8988T (cell line): ENCODE data around the gene NUP50.

Experiments used
- DNase-seq: peaks from one replicate; pipeline ENCODE4 v3.0.0; 2011

The NUP50 gene

DNA sequence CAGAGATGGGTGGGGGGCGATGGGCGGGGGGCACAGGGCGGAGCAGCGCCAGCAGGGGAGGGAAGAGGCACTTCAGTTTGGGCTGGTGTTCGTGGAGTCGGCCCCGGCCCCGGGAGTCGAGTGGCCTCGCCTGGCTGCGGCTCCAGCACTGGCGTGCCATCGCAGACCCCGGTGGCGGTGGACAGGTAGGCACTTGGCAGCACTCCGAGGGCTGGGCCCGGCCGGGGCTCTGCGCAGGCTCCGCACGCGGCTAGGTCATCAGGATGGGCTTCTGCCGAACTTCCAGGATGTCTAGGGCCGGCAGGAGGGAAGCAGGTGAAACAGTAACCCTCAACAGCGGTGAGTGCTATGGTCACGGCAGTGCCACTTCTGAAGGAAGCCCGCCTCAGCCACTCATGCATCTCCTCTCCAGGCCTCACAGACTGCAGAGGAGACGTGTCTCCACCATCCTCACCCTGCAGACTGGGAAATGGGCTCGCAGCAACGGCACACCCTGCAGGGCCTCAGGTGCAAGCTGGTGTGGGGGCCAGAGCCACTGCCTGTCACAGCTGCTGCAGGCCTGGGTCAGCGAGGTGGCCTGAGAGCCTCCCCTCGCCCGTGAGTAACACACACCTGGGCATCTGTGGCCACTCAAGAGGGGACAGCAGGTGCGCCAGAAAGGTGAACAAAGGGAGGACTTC is 33.3 kb downstream of the NUP50 start:
- DNase-seq, result no peak

DNA sequence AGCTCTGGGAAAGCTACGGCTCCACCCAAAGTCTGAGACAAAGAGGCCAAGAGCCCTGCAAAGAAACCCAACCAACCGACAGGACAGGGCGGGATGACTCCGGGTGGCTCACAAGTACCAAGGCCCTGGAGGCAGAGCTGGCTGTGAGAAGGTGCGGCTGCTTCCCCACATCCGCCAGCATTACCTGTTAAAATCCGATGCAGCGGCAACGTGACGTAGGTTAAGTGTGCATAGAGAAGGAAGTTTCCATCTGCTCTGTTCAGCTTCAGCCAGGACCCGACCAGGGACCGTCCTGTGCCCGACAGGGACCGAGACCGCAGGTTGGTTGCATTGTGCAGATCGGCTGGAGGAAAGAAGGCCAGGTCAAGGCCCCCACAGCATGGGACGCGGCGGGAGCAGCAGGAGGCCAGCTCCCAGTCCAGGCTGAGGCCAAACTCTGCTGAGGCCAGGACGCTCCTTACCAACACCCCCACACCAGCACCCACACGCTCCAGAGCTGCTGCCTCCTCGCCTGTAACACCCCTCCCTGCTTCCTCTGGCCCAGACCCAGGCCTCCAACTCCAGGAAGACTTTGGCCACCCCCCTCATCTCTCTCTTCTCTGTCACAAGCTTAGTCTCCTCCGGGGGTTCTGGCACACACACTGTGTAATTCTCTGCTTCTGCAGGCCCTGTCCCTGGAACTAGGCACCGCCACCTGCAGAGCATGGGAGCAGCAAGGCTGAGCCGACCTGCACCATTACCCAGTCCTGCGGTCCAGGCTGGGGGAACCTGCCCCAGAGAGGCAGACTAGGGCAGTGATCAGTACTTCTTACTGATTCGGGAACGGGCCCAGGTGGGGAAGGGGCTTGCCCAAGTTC is 34.1 kb downstream of the NUP50 start:
- DNase-seq, result no peak

DNA sequence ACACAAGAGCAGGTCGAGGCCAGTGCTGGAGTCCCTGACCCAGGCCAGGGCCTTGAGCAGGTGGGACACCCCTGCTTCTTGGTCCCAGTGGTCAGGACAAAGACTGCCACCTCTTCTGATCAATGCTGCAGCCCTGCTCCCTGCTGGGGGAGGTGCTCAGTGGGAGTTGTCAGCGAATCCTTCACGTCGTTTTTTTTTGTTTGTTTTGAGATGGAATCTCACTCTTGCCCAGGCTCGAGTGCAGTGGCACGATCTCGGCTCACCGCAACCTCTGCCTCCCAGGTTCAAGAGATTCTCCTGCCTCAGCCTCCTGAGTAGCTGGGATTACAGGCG is 34.7 kb downstream of the NUP50 start:
- DNase-seq, result no peak

DNA sequence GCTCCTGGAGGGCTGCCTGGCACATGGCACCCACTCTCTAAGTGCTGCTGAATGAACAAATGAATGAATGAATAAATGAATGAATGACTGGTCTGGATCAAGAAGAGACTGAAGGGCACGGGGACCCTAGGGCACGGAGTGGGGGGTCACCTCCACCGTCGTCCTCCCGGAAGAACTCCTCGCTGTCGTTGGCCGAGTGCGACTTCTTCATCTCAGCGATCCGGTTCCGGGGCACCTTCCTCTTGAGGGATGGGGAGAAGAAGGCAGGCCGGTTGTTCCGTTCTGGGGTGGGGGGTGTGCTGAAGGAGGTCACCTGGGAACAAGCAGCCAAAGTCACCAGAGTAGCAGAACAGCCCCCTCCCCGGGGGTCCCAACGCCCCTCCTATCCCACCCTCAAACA is 36.0 kb downstream of the NUP50 start:
- DNase-seq, result no peak

DNA sequence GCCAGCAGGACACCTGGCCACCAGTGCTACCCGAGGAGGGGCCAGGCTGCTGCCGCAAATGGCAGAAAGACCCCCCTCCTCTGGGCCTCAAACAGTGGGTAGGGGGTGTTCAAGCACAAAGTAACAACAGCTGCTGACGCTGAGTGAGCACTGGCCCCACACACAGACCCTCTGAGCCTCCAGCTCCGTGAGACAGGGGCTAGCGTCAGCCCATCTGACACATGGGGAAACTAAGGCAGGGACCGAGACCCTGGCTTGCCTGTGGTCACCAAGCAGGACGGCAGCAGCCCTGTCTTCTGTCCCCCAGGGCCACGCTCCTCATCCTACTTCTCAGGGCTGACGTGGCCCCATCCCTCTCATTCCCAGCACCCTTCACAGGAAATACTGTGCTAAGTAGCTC is 36.5 kb downstream of the NUP50 start:
- DNase-seq, result no peak

DNA sequence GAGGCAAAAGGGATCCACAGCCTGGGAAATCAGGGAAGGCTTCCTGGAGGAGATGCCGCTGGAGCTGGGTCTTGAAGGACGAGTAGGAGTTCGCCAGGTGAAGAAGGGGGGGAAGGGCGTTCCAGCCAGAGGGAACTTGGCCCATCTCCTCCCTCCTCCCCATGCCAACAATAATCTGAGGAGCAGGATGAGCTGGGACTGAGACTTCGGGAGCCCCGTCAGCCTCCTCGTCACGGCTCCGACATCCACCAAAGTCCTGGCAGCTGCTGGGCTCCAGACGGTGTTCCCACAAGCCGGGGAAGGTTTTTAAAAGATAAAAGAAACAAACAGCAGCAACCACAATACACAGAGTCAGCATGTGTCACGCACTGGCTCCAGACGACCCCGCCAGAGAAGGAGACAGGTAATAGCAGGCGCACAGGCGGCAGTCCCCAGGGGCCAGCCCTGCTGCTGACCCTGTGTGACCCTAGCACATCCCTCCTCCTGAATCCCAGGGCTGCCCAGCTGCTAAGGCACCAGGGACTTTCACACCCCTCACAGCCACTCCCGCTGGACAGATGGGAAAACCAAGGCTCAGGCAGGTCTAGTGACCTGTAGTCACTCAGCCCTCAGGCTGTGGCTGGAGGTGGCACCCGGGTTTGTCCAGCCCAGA is 37.3 kb downstream of the NUP50 start:
- no peak for DNase-seq

DNA sequence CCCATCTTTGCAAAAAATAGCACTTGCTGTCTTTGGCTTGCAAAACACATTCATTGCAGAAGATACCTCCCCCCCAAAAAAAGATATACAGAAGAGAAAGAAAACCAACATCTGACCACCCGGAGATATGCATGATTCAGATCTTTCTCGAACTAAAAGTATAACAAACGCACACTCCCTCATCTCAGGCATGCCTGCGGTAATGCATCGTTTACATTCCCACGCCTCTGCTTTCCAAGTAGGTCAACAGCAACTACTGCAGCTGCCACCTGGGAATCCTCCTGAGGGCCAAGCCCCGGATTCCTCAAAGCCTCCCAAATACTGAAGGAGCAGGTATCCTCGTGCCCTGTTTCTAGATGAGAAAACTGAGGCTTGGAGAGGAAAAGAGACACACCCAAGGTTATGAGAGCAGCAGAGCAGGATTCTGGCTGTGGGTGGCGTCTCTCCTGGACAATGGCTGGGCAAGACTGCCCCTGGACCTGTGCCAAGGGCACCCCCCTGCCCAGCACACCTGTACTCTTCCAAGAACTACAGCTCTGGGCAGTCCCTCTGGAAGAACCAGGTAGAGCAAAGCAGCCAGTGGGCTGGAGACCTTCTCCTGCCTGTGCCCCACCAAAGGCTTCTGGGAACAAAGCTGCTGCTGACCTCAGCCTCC is 38.1 kb downstream of the NUP50 start:
- DNase-seq, result no peak

DNA sequence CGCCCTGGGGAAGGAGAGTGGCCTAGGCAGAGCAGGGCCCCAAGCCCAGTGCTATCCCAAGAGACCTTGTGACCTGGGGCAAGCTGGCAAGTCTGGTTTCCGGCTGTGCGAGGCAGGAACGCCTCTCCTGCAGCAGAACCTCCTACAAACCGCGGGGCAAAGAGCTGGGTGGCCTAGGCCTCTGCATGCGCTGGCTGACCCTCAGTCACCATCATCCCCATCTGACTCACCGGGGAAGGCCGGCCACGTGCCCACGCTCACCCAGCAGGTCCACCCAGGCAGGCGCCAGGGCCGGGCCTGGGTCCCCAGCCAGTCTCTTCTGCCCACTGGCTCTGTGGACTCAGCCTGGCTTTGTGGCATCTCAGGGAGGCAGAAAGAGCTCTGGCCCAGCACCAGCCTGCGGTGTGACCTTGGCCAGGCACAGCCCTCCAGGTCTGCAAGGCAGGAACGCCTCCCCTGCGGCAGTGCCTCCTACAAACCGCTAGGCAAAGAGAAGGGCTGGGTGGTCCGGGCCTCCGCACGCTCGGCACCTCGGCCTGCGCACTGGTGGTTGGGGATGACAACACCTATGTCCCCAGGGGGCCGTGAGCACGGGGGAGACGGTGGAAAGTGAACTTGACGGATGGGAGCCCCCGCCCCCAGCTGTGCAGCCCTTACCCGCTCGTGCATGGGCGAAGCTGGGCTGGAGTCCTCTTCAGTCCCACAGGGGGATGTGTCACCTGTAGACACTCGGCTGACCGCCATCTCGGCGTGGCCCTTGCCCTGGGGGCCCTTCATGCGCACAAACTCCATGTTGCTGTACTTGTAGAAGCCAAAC is 38.8 kb downstream of the NUP50 start:
- DNase-seq, result no peak

DNA sequence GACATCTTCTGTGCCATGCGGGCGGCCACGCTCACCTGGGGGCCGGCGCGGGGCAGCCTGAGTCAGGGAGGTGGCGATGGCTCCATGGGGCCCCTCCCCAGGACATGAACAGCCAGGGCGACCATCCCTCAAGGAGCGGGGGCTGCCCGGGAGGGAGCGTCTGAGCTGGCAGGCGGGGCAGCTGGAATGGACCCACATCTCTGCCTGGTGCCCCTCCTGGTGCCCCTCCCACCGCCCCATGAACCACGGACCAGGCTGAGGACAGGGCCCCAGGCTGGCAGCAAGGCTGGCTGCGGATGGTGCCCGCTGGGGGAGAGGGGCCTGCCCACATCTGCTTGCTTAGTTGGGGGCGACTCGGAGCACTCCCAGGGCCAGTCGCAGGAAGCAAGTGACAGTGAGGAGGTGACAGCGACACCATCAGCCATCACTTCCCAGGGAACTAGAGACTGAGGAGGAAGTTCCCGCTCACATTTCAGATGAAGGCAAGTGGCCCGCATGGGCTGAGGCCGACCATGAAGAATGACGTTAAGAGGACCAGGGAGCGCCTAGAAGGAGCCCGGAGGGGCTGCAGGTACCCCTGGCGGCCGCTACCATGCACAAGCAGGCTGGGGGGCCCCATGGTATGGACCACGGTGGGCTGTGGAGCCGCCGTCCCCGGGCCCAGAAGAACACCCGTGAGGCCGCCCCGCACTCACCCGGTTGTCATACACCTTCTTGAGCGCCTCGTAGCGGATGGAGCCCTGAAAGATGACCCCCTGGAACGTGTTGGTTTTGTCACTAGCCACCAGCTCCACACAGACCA is 39.6 kb downstream of the NUP50 start:
- DNase-seq, result no peak

DNA sequence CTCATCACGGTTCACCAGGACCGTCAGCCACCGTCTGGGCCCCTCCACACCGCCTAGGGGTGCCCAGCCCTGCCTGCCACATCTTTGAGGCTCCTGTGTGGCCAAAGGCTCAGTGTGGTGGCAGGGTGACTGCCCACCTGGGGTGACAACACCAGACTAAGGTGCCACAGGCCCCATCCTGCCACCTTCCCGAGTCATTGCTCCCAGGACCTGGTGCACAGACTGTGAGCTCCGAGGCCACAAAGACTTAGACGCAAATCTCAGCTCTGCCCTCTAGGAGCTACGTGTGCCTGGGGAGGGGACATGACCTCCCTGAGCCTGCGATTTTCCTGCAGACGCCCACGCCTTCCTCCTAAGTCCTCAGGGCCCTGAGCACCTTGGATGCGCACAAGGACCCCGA is 40.5 kb downstream of the NUP50 start:
- DNase-seq, result no peak

DNA sequence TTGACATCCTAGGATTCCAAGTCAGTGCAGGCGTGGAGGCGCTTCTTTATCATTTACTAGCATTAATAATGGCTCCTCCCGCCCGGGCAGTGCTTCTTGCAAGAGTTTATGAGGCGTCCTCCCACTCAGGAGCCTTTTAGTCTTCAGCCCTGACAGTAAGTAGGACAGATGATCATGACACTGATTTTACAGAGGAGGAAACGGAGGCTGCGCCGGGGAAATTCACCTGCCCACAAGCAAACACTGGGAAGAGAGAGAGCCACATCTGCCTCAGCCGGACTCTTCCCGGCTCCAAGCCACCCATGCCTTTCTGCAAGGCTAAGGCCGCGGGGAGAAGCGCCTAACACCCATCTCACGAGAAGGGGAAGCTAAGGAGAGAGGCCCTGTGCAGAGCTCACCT is 41.1 kb downstream of the NUP50 start:
- DNase-seq, result no peak

DNA sequence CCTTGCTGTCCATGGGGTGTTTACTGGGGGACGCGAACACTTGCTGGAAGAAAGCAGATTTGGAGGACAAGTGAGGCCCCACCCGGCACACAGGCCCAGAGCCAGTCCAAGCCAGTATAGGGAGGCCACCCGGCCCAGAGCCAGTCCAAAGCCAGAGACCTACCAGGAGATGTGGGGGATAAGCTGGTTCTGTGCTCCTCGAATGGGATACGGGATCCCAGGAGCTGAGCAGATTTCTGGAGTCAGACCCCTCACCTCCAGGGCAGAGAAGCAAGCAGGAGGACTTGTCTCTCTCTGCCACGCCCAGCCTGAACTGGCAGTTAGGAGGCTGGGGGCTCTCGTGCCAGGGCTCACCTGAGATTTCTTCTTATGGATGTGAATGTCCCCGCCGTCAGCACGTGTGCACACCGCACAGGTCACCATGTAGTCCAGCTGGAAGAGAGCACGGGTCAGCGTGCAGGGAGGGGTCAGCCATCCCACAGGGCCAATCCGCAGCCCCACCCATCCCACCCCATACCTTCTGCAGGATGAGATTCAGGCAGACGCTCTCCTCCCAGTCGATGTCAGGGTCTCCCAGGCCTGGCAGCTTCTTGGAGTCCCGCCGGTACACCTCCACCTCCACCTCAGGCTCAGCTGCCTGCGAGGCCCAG is 41.7 kb downstream of the NUP50 start:
- DNase-seq, result no peak

DNA sequence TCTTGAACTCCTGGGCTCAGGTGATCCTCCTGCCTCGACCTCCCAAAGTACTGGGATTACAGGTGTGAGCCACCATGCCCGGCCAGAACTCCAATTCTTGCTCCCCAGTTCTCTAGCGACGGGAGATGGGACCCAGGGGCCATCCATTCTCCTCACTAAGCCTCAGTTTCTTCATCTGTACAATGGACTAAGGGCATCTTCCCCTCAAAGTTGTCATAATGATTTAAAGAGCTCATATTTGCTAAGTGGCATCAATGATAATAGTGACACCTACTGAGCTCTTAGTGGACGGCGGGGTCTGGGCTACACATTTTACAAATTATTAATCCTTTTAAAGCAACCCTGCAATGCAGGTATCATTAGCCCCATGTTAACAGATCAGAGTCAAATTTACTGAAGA is 42.5 kb downstream of the NUP50 start:
- DNase-seq, result no peak

DNA sequence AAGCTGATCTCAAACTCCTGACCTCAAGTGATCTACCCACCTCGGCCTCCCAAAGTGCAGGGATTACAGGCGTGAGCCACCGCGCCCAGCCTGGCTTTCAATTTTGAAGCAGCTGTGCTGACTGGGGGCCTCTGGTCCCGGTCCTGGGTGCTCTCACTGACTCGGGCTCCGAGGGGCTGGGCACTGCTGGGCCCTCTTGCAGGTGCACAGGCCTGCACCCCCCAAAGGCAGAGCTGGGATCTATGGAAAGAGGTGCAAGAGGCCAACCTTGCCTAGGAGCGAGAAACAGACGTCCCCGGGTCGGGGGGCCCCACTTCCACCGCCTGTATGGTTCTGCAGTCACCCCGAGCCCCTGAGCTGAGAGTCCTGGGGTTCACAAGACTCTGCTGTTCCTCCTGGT is 43.8 kb downstream of the NUP50 start:
- no peak for DNase-seq

DNA sequence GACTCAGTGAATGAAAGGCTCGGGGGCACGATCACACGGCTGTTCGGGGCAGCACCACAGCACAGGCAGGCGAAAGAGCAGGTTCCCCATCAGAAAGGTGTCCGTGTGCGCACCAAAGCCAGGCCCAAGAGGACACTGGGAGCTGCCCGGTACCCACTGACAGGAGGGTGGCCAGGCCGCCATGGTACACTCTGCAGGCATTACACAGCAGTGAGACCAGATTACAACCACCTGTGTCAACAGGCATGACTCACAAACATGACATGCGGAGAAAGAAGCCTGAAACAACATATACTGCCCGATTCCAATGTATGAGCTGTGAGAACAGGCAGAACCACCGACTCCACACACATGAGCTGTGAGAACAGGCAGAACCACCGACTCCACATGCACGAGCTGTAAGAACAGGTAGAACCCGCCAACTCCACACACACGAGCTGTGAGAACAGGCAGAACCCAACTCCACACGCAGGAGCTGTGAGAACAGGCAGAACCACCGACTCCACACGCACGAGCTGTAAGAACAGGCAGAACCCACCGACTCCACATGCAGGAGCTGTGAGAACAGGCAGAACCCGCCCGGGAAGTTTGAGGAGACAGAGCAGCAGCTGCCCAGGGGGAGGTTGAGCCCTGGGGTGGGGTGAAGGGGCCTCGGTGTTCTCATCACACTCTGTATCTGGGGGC is 44.4 kb downstream of the NUP50 start:
- no peak for DNase-seq

DNA sequence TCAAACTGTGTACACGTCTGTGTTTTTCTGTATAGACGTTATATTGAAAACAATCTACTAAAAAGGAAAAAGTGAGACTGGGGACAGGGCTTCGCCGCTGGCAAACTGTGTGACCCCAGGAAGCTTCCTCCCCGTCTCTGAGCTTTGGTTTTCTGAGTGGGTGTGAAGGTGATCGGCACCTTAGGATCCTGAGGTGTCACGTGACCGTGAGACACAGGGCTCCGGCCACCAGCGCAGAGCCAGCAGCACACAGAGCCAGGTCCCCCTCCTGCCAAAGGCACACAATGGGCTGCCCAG is 44.9 kb downstream of the NUP50 start:
- no peak for DNase-seq

DNA sequence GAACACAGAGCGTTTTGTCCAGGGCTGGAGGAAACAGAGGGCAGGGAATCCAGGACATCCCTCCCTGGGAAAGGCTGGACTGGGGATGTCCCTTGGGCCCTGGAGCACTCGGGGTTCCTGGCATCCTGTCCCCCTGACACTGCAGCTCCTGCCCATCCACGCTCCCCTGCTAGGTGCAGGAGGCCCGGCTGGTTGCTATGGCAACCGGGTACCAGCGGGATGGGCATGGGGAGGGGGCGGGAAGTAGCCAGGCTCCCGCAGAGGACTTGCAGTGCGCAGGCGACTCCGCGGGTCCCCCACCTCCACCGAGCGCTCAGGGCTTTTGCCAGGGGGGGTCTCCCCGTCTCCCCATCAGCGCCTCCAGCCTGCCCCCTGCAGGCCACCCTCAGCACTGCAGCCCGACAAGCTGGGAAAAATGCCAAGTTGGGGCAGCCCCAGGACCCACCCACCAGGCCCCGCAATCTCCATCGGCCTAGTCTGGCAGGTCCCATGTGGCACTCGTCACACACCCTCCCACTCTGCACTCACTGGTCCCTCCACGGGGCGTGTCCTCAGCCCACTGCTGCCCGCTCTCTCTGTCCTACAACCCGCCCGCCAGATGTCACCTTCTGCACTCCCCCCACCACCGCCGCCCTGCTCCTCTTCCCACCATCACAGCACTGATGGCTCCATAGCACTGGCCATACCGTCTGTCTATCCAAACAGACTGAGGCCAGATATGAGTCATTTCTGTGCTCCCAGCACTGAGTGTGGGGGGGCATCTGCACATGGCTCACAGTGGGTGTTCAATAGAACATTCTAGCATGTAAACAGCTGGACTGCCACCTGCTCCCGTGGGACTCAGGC is 45.5 kb downstream of the NUP50 start:
- DNase-seq, result no peak

DNA sequence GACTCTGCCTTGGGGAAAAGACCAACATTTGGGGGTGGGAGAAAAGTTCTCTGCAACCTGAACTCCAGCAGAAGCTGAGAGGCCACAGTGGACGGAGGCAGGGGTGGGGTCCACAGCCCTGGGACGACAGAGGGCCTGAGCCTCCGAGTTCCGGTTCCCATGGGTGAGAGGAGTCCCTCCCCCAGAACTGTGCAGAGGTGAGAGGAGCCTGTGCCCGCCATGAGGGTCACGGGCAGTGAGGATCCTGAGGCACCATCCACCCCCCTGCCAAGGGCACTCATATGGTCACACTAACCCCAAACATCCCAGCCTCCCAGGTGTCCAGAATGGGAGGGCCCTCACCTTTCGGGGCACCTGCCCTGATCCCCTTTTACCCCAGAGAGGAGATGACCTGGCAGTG is 46.4 kb downstream of the NUP50 start:
- no peak for DNase-seq

DNA sequence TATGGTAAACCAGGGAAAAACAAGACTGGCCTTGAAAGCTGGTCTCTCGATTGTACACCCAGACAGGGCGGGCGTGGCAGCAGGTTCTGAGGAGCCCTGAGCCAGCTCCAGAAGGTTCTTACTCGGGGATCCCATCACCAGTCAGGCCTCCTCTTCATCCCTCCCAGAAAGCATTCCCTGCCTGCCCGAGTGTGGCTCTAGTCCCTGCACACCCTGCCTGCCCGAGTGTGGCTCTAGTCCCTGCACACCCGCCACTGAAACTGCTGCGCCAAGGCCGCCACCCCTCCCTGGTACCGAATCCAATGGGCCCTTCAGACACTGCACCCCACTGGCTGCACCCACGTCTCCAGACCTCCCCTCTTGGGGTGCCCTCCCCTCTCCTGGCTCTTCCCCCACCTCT is 46.9 kb downstream of the NUP50 start:
- no peak for DNase-seq

DNA sequence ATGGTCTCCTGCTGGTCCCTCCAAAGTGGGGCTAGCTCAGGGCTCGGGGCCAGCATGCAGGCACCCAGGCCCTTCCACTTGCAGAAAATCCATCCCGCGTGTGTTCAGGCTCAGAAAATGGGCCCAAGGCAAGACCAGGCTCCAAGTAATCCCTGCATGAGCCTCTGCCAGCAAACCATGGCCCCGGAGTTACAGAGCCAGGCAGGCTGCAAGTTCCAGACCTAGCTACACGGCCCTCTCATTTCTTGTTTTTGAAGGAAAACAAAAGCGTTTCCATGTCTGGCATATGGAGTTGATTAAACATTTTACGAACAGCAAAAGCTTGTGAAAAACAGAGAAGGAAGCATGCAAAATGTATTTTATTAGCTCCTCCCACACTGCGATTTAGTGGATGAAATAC is 47.3 kb downstream of the NUP50 start:
- no peak for DNase-seq
